RKO (cell line): ENCODE results near the gene KIRREL3.

Experiments
- DNase-seq: peaks from one replicate; pipeline ENCODE4 v3.0.0-alpha.2; 2016; ENCODE audit warnings: low spot score

The KIRREL3 gene

GRCh38 chr11:126870021-126870420 is 130.5 kb downstream of the KIRREL3 start:
- DNase-seq, result no peak

- no peak for DNase-seq
Observed at GRCh38 chr11:126868741-126869140, 131.8 kb downstream of the KIRREL3 start.

- DNase-seq, result no peak
Observed at GRCh38 chr11:126864934-126865333, 135.6 kb downstream of the KIRREL3 start.

GRCh38 chr11:126863294-126863997 is 137.1 kb downstream of the KIRREL3 start:
- no peak for DNase-seq

GRCh38 chr11:126862664-126863243 is 137.8 kb downstream of the KIRREL3 start:
- no peak for DNase-seq

- no peak for DNase-seq
Observed at GRCh38 chr11:126861796-126862459, 138.6 kb downstream of the KIRREL3 start.

- peak; percentile 3 for DNase-seq
Observed at GRCh38 chr11:126857860-126858808, 142.4 kb downstream of the KIRREL3 start.

GRCh38 chr11:126855536-126855935 is 145.0 kb downstream of the KIRREL3 start:
- no peak for DNase-seq

GRCh38 chr11:126853732-126854131 is 146.8 kb downstream of the KIRREL3 start:
- no peak for DNase-seq

GRCh38 chr11:126844789-126845188 is 155.8 kb downstream of the KIRREL3 start:
- no peak for DNase-seq

- DNase-seq, result no peak
Observed at GRCh38 chr11:126843096-126843495, 157.5 kb downstream of the KIRREL3 start.

GRCh38 chr11:126841999-126842398 is 158.6 kb downstream of the KIRREL3 start:
- no peak for DNase-seq

- no peak for DNase-seq
Observed at GRCh38 chr11:126840975-126841374, 159.6 kb downstream of the KIRREL3 start.

- no peak for DNase-seq
Observed at GRCh38 chr11:126840201-126840886, 160.2 kb downstream of the KIRREL3 start.

GRCh38 chr11:126839496-126839895 is 161.1 kb downstream of the KIRREL3 start:
- no peak for DNase-seq

GRCh38 chr11:126838779-126839178 is 161.8 kb downstream of the KIRREL3 start:
- DNase-seq, result no peak

GRCh38 chr11:126837581-126837980 is 163.0 kb downstream of the KIRREL3 start:
- DNase-seq, result no peak

GRCh38 chr11:126834573-126834972 is 166.0 kb downstream of the KIRREL3 start:
- no peak for DNase-seq

GRCh38 chr11:126834149-126834548 is 166.4 kb downstream of the KIRREL3 start:
- DNase-seq, result no peak

GRCh38 chr11:126833065-126833464 is 167.5 kb downstream of the KIRREL3 start:
- no peak for DNase-seq

- no peak for DNase-seq
Observed at GRCh38 chr11:126832387-126832786, 168.2 kb downstream of the KIRREL3 start.
